ENCODE measurements around the gene TNIK.

GRCh38 chr3:171260466-171260865 is 199.7 kb downstream of the TNIK start:
- TF ChIP-seq POLR2AphosphoS5 (IDR thresholded peaks at IDR 0.05; ENCODE audit: low read depth, low read length) (no peak), CHD2 (IDR thresholded peaks at IDR 0.05; ENCODE audit: low read length, partially characterized antibody) (no peak), ELF1 (IDR thresholded peaks at IDR 0.05) (no peak), CTCF (IDR thresholded peaks at IDR 0.05) (no peak), SIN3A (IDR thresholded peaks at IDR 0.05; ENCODE audit: borderline replicate concordance, low read depth, low read length) (no peak), NRF1 (IDR thresholded peaks at IDR 0.05; ENCODE audit: low read depth, low read length) (no peak), FOXM1 (IDR thresholded peaks at IDR 0.05; ENCODE audit: low read depth) (no peak), YY1 (IDR thresholded peaks at IDR 0.05; ENCODE audit: low read depth) (no peak)
